K562 (cell line): ENCODE measurements around the gene CYSTM1. TPM values are rescaled to one million over a fixed set of nuclear protein-coding genes. Genes with fewer than 3 reads are reported as not detected.

Source experiments
- ATAC-seq: fragments of 200-7000 bp; cut with Tn5 transposase; 3 replicates; pipeline ENCODE4 v1.9.1; 2020; ENCODE audit warnings: moderate library complexity
- BruUV-seq: library from RNA; stranded (reverse); fragments of 400-500 nt; replicated peaks from 2 replicates; lab custom pipeline; 2021; lab: Mats Ljungman, UMichigan
- CTCF ChIA-PET: fragments of 300-600 bp; formaldehyde crosslinking; extraction: SDS; loops from one replicate; lab custom pipeline; 2021; ENCODE audit warnings: low intra/inter-chr PET ratio; lab: Yijun Ruan, JAX
- POLR2A ChIA-PET: fragments of 300-600, 350-650 bp; sonication (Branson Sonifier 250); formaldehyde crosslinking; extraction: SDS; loops from one replicate; lab custom pipeline; 2021; ENCODE audit warnings: antibody characterized with exemption, inconsistent platforms; lab: Yijun Ruan, JAX
- DNase-seq, 4 experiments: peaks; one replicate each; pipeline versions ENCODE4 v3.0.0 to v3.0.0-alpha.2; 2011 to 2018; ENCODE audit warnings: low spot score in 3 of 4, mixed read lengths in 3 of 4; ENCODE audit errors: extremely low read depth in 1 of 4
- FAIRE-seq: peaks from 2 replicates; lab custom pipeline; 2011; peaks lifted over from hg19 to GRCh38; lab: Jason Lieb, UNC
- H2AFZ ChIP-seq: 2 replicates; pipeline ENCODE4 v1.6.0; 2011; ENCODE audit warnings: low read depth, low read length, control low read depth, inconsistent platforms
- H3K27ac ChIP-seq: fragments of 200-600 bp; 3 replicates; pipeline ENCODE4 v1.8.0; 2011; ENCODE audit warnings: low read depth, mild to moderate bottlenecking, control low read depth, inconsistent platforms, low read length, moderate library complexity, mixed read lengths; ENCODE audit errors: extremely low read depth
- H3K27me3 ChIP-seq, 2 experiments: fragments of 300-600 bp in 1 of 2; 2 replicates in 1 of 2; 3 replicates in 1 of 2; pipeline versions ENCODE4 v1.6.0 to v1.8.0; 2011; ENCODE audit warnings: inconsistent platforms in 2 of 2, low read length in 2 of 2, mild to moderate bottlenecking in 1 of 2, mixed read lengths in 1 of 2, moderate library complexity in 1 of 2; ENCODE audit not compliant: control insufficient read depth in 2 of 2, insufficient read depth in 2 of 2
- H3K36me3 ChIP-seq: fragments of 300-600 bp; 3 replicates; pipeline ENCODE4 v1.8.0; 2011; ENCODE audit warnings: mild to moderate bottlenecking, low read length, inconsistent platforms; ENCODE audit not compliant: control insufficient read depth, insufficient read depth
- H3K4me1 ChIP-seq, 2 experiments: fragments of 200-600 bp in 1 of 2; replicated peaks in 1 of 2; 2 replicates in 1 of 2; 3 replicates in 1 of 2; pipeline versions ENCODE4 v1.5.1 to v1.8.0; 2011; ENCODE audit warnings: inconsistent platforms in 2 of 2, low read length in 2 of 2, mild to moderate bottlenecking in 1 of 2, mixed read lengths in 1 of 2, moderate library complexity in 1 of 2; ENCODE audit not compliant: control insufficient read depth in 2 of 2, insufficient read depth in 2 of 2
- H3K4me2 ChIP-seq: 2 replicates; pipeline ENCODE4 v1.6.1; 2011; ENCODE audit warnings: low read length, control low read depth, inconsistent platforms, mixed read lengths; ENCODE audit not compliant: insufficient read depth
- H3K4me3 ChIP-seq: fragments of 200-600 bp; sonication (generic), shearing (Covaris generic); 2 replicates; pipeline ENCODE4 v1.5.1; 2016; ENCODE audit warnings: control low read depth, inconsistent platforms
- H3K79me2 ChIP-seq: fragments of 200-600 bp; 3 replicates; pipeline ENCODE4 v1.8.0; 2011; ENCODE audit warnings: low read length, inconsistent platforms; ENCODE audit not compliant: control insufficient read depth, insufficient read depth
- H3K9ac ChIP-seq, 2 experiments: 2 replicates each; pipeline versions ENCODE4 v1.6.0 to v1.6.1; 2011; ENCODE audit warnings: low read depth in 2 of 2, low read length in 2 of 2, control low read depth in 1 of 2, inconsistent platforms in 1 of 2, mild to moderate bottlenecking in 1 of 2, mixed read lengths in 1 of 2; ENCODE audit not compliant: insufficient read depth in 1 of 2
- H3K9me1 ChIP-seq: one replicate; pipeline ENCODE4 v1.6.0; 2011; ENCODE audit warnings: inconsistent platforms, mild to moderate bottlenecking, low read length, moderate library complexity; ENCODE audit not compliant: control insufficient read depth, insufficient read depth
- H3K9me3 ChIP-seq: replicated peaks from 2 replicates; pipeline ENCODE4 v1.5.1; 2011; ENCODE audit warnings: low read depth, low read length, inconsistent platforms; ENCODE audit not compliant: control insufficient read depth, insufficient read depth
- H4K20me1 ChIP-seq: replicated peaks from 2 replicates; pipeline ENCODE4 v1.6.1; 2011; ENCODE audit warnings: low read length, inconsistent platforms, mixed read lengths; ENCODE audit not compliant: control insufficient read depth, insufficient read depth
- ZNF174 ChIP-seq: fragments of 250-450 bp; sonication (Bioruptor Pico); IDR thresholded peaks from 2 replicates; pipeline ENCODE4 v1.4.0; 2020; ENCODE audit warnings: mild to moderate bottlenecking
- ZNF766 ChIP-seq: fragments of 200-800 bp; sonication (Bioruptor generic); conservative IDR thresholded peaks from 2 replicates; pipeline ENCODE4 v1.6.1; 2016; ENCODE audit warnings: missing genetic modification characterization, missing compliant biosample characterization
- WGBS: fragments of 100-300 bp; shearing (Covaris generic); methylation state at CpG from one replicate; pipeline ENCODE4 v1.1.6; 2016; ENCODE audit warnings: low coverage, mixed read lengths; ENCODE audit not compliant: insufficient coverage; ENCODE audit errors: missing lambda C conversion rate; 5-methylcytosine and 5-hydroxymethylcytosine counted together
- in situ Hi-C: fragments of 300-500 bp; cut with MboI; formaldehyde crosslinking; loops from 4 replicates; pipeline ENCODE4 v1.15.0; 2018; ENCODE audit warnings: inconsistent platforms, mixed read lengths
- intact Hi-C: fragments of 100-400 bp; cut with micrococcal nuclease; formaldehyde crosslinking; loops from 2 replicates; pipeline ENCODE4 v1.14.2; 2022
- polyA plus RNA-seq, 8 experiments: library from polyadenylated mRNA; depleted of rRNA in 4 of 8; stranded (reverse) in 5 of 8; unstranded in 3 of 8; fragments of >200 nt; fragmentation: Nextera tagmentation in 2 of 8; fragmentation: Illumina TruSeq in 1 of 8; extraction: Ambion mirVana in 2 of 8; extraction: Trizol in 1 of 8; gene quantifications; 2 replicates each; pipeline versions ENCODE4 v1.2.1 to v1.2.3, GENCODE V29; 2011 to 2014; ENCODE audit warnings: inconsistent platforms in 1 of 8, missing spikeins in 1 of 8
- total RNA-seq, 7 experiments: library from RNA; depleted of rRNA in 6 of 7; stranded (reverse); fragments of >200 nt in 6 of 7; fragmentation: Illumina TruSeq in 2 of 7; extraction: Trizol in 2 of 7; gene quantifications; 2 replicates each; pipeline versions ENCODE4 v1.2.1 to v1.2.3, GENCODE V29; 2011 to 2021; ENCODE audit warnings: low replicate concordance in 1 of 7
- TF ChIP-seq, protein P1 (sequence below): fragments of 450-650 bp; IDR thresholded peaks from 2 replicates; pipeline ENCODE4 v1.7.0; 2016; ENCODE audit warnings: borderline replicate concordance

Gene CYSTM1
- total and polyA plus RNA-seq, 9 of the 15 experiments (the other 6 are each of a cell fraction or from before 2014, with no cell fraction given), result 76.1 to 422 (median 108) TPM

DNA sequence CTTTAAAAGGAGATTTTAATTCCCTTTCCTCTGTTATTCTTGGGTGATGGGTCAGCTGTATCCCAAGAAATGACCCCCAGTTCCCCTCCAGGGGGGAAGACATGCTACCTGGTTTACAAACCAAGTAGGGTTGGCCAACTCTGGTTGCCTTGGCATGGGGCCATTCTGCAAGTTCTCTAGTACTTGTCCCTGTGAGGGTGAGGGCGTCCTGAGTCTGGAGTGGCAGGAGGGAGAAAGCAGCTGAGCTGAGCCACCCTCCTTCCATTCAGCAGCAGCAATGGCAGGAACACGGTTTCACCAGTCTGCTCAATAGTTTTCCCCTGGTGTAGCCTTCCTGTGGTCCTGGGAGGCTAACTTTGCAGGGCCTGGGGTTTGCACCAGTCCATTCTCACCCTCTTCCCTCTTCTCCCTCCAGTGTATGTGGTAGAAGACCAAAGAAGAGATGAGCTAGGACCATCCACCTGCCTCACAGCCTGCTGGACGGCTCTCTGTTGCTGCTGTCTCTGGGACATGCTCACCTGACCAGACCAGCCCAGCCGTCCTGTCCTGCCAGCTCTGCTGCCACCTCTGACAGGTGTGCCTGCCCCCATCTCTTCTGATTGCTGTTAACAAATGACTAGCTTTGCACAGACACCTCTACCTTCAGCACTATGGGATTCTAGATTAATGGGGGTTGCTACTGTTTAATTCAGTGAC, 68.0 kb downstream of the CYSTM1 start:
- no peak for FAIRE-seq
- BruUV-seq, result no TSS peak
- Histone ChIP-seq H4K20me1 (peaks cover 23% of the 10 kb centered on the region), H2AFZ (no peak overlapping the region), H3K27me3 (no peaks in the 10 kb centered on the region), H3K9me1 (no peaks in the 10 kb centered on the region), H3K9me3 (no peaks in the 10 kb centered on the region), H3K4me2 (no peak overlapping the region), H3K27ac (no peak overlapping the region), H3K4me3 (no peak overlapping the region), H3K9ac (0 out of 4 replicates have a peak overlapping the region, but pooled peaks of 1 of the 2 experiments have one; percentile 21), H3K4me1 (peaks cover 15 to 30% of the 10 kb centered on the region in 2 experiments), H3K79me2 (peaks cover 9% of the 10 kb centered on the region; the same call in 1 of the 3 replicates), H3K36me3 (peaks cover 45% of the 10 kb centered on the region)
- no peak for TF ChIP-seq ZNF766 (CRISPR knock-in tag)
- no peak for TF ChIP-seq ZNF174
- TF ChIP-seq, protein P1, sequence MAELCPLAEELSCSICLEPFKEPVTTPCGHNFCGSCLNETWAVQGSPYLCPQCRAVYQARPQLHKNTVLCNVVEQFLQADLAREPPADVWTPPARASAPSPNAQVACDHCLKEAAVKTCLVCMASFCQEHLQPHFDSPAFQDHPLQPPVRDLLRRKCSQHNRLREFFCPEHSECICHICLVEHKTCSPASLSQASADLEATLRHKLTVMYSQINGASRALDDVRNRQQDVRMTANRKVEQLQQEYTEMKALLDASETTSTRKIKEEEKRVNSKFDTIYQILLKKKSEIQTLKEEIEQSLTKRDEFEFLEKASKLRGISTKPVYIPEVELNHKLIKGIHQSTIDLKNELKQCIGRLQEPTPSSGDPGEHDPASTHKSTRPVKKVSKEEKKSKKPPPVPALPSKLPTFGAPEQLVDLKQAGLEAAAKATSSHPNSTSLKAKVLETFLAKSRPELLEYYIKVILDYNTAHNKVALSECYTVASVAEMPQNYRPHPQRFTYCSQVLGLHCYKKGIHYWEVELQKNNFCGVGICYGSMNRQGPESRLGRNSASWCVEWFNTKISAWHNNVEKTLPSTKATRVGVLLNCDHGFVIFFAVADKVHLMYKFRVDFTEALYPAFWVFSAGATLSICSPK, result no peak
- WGBS, result 78% methylated on average over 4 of the region's 4 CpGs
- ChIA-PET POLR2A (interaction anchor here (0.9 to 3.6 kb wide), 6 partner anchors 9 to 116 kb away, joined by 3 to 12 read pairs (median 4); partner anchors contain the start of genes HBEGF and SLC4A9), CTCF (interaction anchor here (3.5 to 4.1 kb wide), 2 partner anchors 109 to 114 kb away, joined by 29 to 37 read pairs; no protein-coding TSS in a partner anchor)
- intact Hi-C loops (loop anchor here (5.0 to 10.0 kb wide), 2 partner anchors 312 to 489 kb away; partner anchors contain the start of gene SRA1), in situ Hi-C loops (loop anchor here (5.0 to 10.0 kb wide), 2 partner anchors 114 to 482 kb away; no protein-coding TSS in a partner anchor)
- DNase-seq, result no peak
- ATAC-seq, result no peak
